Uterus (tissue), 2 donors: Measurements from ENCODE around the gene CST5.

Source experiments
- CTCF ChIP-seq, 4 experiments: fragments of 200-600 bp in 2 of 4; fragments of 450-650 bp in 2 of 4; sonication (generic) in 2 of 4; IDR thresholded peaks; one replicate each; pipeline ENCODE4 v1.5.1; 2016 to 2019; ENCODE audit warnings: antibody characterized with exemption in 4 of 4, mild to moderate bottlenecking in 2 of 4, moderate library complexity in 1 of 4
- POLR2A ChIP-seq, 2 donors: fragments of 450-650 bp; IDR thresholded peaks; one replicate each; pipeline ENCODE4 v1.6.1; 2016; ENCODE audit warnings: antibody characterized with exemption in 2 of 2, mild to moderate bottlenecking in 1 of 2, moderate library complexity in 1 of 2

- TF ChIP-seq CTCF (IDR thresholded peaks at IDR 0.05) (no peak), POLR2A (IDR thresholded peaks at IDR 0.05) (no peak)
Observed at GRCh38 chr20:23841693-23842092, 37.9 kb downstream of the CST5 start.
